ENCODE data around the gene YIPF5.

YIPF5 gene

GRCh38 chr5:144117412-144117811 is 53.0 kb downstream of the YIPF5 start:
- no peak for TF ChIP-seq CTCF (IDR thresholded peaks at IDR 0.05; ENCODE audit: low read depth, low read length, missing control alignments)
- DNase-seq (ENCODE audit: low read depth) = no peak
- in situ Hi-C loops (cut with HindIII; ENCODE audit: low sequenced_read_pairs) = no loop called here
- H3K4me3 ChIP-seq (ENCODE audit: low read depth, low read length) = no peak overlapping the region

- no peak overlapping the region for H3K4me3 ChIP-seq (ENCODE audit: low read depth, low read length)
- TF ChIP-seq CTCF (IDR thresholded peaks at IDR 0.05; ENCODE audit: low read depth, low read length, missing control alignments) = no peak
- no peak for DNase-seq (ENCODE audit: low read depth)
- in situ Hi-C loops (cut with HindIII; ENCODE audit: low sequenced_read_pairs) = no loop called here
These were observed 55.9 kb downstream of the YIPF5 start for GRCh38 chr5:144114571-144114970.

Measured in astrocyte of the cerebellum (primary cell).